Stimulated activated CD4-positive, alpha-beta T cell treated with anti-CD3 and anti-CD28 coated beads, TNF-alpha, amount 100 ng/mL, for 1 hour (primary cell): Measurements from ENCODE around the gene SLC10A6.

Experiments
- DNase-seq, 3 donors: peaks; one replicate each; pipeline ENCODE4 v3.0.0-alpha.2; 2020; ENCODE audit warnings: low read depth in 3 of 3, low spot score in 1 of 3

The SLC10A6 gene

DNA sequence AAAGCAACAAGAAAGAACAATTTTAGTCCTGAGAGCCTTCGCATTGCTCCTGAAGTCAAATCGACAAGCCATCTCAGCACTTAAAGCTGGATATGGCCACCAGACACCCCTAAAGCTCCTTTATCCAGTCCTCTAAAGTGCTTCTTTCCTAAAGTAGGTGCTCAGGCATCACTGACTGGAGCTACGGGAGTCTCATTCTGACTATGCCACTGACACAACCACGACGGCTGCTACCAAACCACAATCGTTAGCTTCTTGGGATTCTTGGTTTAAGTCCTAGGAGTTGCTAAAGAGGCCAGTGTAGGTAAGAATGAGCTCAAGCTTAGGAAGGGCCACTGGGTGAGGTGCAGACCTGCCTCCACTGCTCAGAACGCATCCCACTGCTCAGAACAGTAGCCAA lies 1.0 kb downstream of the SLC10A6 start:
- DNase-seq = no peak

GRCh38 chr4:86847571-86847970 lies 1.6 kb downstream of the SLC10A6 start:
- no peak for DNase-seq

GRCh38 chr4:86846921-86847320 lies 2.3 kb downstream of the SLC10A6 start:
- DNase-seq = no peak

DNA sequence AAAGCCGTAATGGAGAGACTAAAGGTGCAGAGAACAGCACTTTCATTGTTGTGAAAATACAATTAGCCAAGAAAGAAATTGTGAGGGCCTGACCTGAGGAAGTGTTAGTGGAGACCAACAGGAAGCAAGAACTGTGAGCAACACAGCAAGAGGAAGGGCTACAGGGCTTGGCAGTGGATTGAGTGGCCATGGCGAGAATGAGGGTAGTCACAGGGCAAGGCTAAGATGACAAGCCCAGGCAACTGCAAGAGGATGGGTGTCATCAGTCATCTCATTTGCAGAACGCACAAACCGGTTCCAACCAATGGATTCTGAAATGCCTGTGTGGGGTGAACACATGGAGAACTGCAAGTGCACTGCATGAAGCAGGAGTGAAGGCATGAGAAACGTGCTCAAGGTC lies 3.6 kb downstream of the SLC10A6 start:
- DNase-seq = no peak

GRCh38 chr4:86841309-86841708 lies 7.9 kb downstream of the SLC10A6 start:
- no peak for DNase-seq

DNA sequence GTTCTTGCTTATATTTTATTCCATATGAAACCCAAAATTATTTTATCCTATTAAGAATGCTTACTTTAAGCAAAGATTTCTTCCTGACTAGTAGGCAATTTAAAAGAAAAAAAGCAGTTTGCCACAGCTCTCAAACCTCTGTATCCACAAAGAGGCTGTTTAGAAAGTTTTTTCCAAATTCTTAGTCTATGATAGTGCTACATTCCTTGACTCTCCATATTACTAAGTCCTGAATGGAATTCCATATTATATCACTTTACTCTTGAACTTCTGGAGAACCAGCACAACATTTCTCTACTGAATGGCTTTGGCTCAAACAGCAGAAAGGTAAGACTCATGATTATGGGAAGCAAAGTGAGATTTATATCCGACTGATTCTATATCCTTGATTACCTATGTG lies 8.3 kb downstream of the SLC10A6 start:
- no peak for DNase-seq

DNA sequence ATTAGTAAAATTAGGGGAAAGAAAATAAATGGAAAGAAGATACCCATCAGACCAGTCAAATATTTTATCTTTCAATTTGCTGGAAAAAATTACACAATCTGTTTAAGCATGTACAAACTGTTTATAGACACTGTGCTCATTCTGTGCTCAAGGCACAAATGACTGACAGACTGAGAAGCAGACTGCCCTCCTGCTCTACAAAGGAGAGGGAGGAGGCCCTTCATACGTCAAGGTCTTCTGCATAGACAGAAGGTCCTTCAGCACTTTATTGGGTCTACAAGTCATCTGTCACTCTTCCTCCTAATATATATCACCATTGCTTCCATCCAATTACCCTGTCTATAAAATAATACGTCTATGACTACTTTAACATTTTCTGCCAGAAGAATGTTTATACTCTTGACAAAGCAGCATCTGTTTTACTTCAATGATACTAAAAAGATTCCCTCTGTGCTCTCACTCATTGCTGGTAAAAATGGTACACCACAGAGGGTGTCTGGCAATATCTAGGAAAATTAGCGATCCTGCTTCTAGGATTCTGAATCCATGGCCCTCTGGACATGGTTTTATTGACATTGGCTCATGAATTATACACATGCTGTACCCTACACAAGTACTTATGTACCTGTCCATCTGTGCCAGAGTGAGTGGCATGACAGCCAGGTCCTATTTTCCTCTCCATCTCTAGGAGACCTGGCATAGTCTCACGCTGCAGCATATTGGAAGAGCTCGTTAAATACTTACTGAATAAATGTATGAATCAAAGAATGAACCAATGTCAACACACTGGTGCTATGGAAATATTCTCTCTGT lies 11.3 kb downstream of the SLC10A6 start:
- no peak for DNase-seq

DNA sequence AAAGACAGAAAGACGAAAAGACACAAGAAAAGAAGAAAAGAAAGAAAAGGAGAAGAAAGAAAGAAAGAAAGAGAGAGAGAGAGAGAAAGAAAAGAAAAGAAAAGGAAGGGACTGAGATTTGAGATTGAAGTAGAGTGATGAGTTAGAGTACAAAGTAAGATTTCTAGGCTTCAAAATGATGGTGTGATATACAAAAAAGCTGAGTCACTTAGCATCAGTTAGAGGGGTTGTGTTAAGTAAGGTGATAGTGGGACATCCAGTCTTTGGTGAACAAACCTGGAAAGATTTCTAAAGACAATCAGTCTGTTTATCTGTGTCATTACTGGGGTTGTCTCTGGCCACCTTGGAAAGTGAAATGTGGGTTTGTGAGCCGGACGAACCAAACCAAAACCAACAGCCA lies 13.5 kb downstream of the SLC10A6 start:
- DNase-seq = no peak

DNA sequence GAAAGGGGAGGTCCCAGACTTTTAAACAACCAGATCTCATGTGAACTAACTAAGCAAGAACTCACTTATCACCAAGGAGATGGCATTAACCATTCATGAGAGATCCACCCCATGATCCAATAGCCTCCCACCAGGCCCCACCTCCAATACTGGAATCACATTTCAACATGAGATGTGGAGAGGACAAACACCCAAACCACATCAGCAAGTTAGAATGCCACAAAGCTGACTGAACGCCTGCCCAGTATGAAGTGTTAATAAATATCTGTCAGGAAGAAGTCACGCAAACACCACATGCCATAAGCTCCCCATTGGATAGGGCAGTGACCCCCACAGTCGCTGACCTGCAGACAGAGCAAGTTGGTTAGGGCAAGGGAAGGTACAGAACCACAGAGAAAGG lies 14.3 kb downstream of the SLC10A6 start:
- no peak for DNase-seq

DNA sequence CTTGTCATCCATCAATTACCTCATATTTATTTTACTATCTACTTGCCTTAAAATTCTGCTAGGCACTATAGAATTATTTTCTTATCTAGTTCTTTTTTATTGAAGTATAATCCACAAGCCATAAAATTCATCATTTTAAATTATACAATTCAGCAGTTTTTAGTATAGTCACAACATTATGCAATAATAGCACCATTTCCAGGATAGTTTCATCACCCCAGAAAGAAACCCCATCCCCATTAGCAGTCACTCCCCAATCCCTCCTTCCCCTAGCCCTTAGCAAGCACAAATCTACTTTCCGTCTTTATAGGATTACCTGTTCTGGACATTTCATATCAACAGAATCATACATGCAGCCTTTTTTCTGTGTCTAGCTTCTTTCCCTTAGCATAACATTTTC lies 15.6 kb downstream of the SLC10A6 start:
- DNase-seq = no peak

DNA sequence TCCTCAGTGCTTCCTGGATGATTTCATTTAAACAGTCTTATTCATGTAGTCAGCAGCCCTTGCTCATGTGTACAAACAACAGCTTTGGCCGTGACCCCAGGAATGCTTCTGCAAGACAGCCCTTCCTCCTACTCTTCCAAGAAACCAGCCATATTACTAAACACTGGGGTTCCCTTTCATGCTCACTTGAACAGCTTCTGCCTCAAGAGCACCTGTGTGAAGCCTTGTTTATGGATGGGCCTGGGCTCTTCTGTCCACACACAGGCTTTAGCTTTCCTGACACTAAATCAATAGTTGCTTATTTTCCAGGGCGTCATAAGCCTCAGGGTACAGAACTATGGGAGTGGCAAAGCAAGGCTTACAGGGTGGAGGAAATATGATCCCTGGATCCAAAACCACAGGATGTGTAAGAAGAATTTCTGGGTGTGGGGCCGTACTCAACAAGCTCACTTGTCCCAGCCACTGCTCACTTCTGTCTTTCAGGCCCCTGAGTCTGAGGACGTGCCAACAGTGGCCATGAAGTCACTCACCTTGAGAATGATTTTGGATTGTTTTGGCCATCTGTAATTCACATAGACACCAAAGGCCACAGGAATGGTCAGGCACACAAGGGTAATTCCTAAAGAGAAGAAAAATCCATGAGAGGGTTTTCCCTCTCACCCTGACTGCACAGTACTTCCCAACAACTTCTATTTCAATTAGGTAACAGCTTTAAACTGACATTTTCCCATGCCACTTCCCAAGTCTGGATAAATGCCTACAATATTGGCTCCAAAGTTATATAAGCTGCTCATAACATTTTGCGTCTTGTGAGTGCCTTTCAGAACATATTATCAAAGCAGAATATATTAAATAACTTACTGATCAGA lies 17.7 kb downstream of the SLC10A6 start:
- DNase-seq = no peak

- DNase-seq = no peak
These were observed 23.7 kb downstream of the SLC10A6 start for GRCh38 chr4:86825511-86825910.

DNA sequence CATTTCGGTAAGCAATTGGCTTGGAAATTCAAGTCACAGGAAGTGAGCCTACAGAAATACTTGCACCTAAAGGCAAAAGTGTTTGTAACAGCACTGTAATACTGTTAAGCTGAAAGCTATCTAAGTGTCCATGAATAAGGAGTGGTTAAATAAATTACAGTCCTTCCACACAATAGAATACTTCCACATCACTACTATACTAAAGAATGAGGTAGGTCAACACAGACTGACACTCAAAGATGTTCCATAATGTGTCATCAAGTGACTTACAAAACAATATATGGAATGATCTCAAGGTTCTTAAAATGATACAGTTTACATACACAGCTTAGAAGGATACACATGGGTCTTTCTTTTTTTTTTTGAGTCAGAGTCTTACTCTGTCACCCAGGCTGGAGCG lies 27.0 kb downstream of the SLC10A6 start:
- DNase-seq = no peak

DNA sequence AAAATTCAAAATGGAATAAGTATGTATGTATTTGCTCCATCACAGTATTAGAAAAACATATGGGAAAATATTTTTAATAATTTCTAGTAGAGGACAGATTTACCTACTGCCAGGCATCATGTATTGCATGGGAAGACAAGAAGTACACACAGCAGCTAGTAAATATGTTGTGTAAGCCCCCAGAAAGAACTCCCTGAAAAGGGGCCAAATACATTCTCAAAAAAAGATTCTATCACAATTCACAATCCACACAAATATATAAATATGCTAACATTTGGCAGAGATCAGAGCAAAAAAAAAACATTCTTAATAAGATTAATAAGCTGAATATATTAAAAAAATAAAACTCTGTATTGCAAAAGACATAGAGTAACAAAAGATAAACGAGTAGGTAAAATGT lies 28.0 kb downstream of the SLC10A6 start:
- DNase-seq = no peak

DNA sequence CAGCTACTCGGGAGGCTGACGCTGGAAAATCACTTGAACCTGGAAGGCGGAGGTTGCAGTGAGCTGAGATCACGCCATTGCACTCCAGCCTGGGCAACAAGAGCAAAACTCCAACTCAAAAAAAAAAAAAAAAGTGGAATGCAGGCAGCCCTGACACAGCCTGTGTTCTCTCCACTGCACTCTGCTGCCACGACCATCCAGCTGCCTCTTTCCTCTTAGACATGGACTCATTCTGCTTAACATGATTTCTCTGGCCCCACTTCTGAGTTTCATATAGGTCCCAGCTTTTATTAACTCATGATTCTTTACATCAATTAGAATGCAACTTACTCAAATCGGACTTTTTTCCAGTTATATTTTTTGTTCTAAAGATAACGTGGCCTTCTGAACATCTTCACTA lies 29.6 kb downstream of the SLC10A6 start:
- DNase-seq = no peak

DNA sequence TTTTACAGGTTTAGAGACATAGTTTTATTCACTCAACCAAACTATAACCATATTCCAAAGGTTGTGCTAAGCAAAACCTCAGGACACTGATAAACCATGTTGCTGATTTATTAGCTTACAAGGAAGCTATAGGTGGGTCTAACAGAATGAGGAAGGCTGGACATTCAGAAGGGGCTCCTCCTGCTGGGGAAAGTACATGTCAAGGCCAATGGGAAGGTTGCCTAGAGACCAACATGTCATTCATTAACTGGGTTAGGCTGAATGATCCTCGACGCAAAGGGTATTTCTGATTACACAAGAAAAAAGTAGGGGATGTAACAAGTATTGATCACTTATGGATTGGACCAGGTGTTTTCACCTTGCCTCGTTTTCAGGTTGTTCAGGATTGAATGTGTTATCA lies 30.3 kb downstream of the SLC10A6 start:
- no peak for DNase-seq

GRCh38 chr4:86818211-86818610 lies 31.0 kb downstream of the SLC10A6 start:
- no peak for DNase-seq

GRCh38 chr4:86816501-86817273 lies 32.5 kb downstream of the SLC10A6 start:
- no peak for DNase-seq

DNA sequence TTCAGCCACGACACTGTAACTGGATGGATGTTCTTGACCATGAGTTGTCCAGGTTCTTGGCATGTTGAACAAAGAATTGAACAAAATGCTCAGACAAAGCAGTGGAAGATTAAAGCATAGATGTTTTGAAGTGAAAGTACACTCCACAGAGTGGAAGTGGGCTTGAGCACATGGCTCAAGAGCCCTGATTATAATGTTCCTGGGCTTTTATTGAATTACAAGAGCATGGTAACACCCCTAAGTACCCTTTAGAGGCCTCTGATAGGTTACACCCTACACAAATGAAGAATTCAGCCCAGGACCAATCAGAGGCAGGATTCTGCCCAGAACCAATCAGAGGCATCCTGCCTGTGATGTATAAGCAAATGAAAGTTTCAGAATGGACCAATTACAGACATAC lies 33.5 kb downstream of the SLC10A6 start:
- no peak for DNase-seq

DNA sequence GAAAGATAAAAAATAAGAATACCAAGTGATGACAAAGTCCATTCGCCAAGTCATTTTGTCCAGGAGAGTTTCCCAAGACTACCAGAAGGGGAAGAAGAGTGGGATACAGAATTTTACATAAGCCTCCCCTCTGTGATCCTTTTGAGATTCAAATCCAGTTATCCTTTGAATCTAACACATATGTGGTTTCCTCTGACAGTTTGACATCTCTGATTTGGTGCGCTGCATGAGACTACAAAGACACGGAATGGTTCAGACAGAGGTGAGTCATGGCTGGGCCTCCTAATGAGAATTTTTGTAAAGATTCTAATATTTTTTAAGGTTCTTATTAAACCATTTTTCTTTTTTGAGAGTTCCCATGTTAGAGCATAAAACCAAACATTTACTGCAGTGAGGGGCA lies 38.3 kb downstream of the SLC10A6 start:
- DNase-seq = no peak

- no peak for DNase-seq
These were observed 39.4 kb downstream of the SLC10A6 start for GRCh38 chr4:86809809-86810208.

GRCh38 chr4:86791126-86791525 lies 58.1 kb downstream of the SLC10A6 start:
- DNase-seq = no peak
